IMR-90 (cell line): Measurements from ENCODE around the gene NECTIN4. TPM values are rescaled to one million over a fixed set of nuclear protein-coding genes. Genes with fewer than 3 reads are reported as not detected.

Experiments used
- ATAC-seq: fragments of 200-7000 bp; cut with Tn5 transposase; 2 replicates; pipeline ENCODE4 v1.9.1; 2020; ENCODE audit warnings: low read depth, mild to moderate bottlenecking, moderate library complexity
- BruUV-seq: library from RNA; stranded (reverse); fragments of 400-500 nt; replicated peaks from 2 replicates; lab custom pipeline; 2021; lab: Mats Ljungman, UMichigan
- CTCF ChIA-PET: fragments of 300-600 bp; formaldehyde crosslinking; extraction: SDS; loops from one replicate; lab custom pipeline; 2021; ENCODE audit warnings: antibody characterized with exemption; lab: Yijun Ruan, JAX
- POLR2A ChIA-PET: fragments of 300-600 bp; sonication (Branson Sonifier 250); formaldehyde crosslinking; loops from one replicate; lab custom pipeline; 2022; ENCODE audit warnings: antibody characterized with exemption; ENCODE audit not compliant: unreplicated experiment; lab: Charles Lee
- DNase-seq: peaks from one replicate; pipeline ENCODE4 v3.0.0; 2013
- H2AFZ ChIP-seq: replicated peaks from 2 replicates; pipeline ENCODE3; 2013; ENCODE audit warnings: low read length, mild to moderate bottlenecking; ENCODE audit not compliant: poor library complexity
- H2AK5ac ChIP-seq: 2 replicates; pipeline ENCODE4 v1.6.1; 2013; ENCODE audit warnings: low read depth, low read length, inconsistent platforms
- H2AK9ac ChIP-seq: replicated peaks from 2 replicates; pipeline ENCODE3; 2013; ENCODE audit warnings: mild to moderate bottlenecking, low read depth, low read length, moderate library complexity; ENCODE audit not compliant: poor library complexity
- H2BK120ac ChIP-seq: 2 replicates; pipeline ENCODE4 v1.6.1; 2013; ENCODE audit warnings: low read depth, low read length, inconsistent platforms
- H2BK15ac ChIP-seq: 3 replicates; pipeline ENCODE4 v1.6.1; 2013; ENCODE audit warnings: low read depth, low read length, inconsistent platforms
- H2BK20ac ChIP-seq: 2 replicates; pipeline ENCODE4 v1.6.1; 2013; ENCODE audit warnings: low read depth, mild to moderate bottlenecking, inconsistent platforms, low read length, moderate library complexity
- H2BK5ac ChIP-seq: 2 replicates; pipeline ENCODE4 v1.6.1; 2013; ENCODE audit warnings: mild to moderate bottlenecking, low read depth, low read length, inconsistent platforms; ENCODE audit not compliant: poor library complexity, severe bottlenecking
- H3K14ac ChIP-seq: replicated peaks from 2 replicates; pipeline ENCODE4 v1.6.1; 2013; ENCODE audit warnings: low read depth, low read length, inconsistent platforms
- H3K18ac ChIP-seq: 2 replicates; pipeline ENCODE4 v1.6.1; 2013; ENCODE audit warnings: low read depth, low read length, control low read depth
- H3K23ac ChIP-seq: 2 replicates; pipeline ENCODE4 v1.6.1; 2013; ENCODE audit warnings: low read depth, low read length, inconsistent platforms
- H3K27ac ChIP-seq: 2 replicates; pipeline ENCODE4 v1.5.1; 2013; ENCODE audit warnings: mild to moderate bottlenecking, control low read depth, low read length; ENCODE audit not compliant: insufficient read depth
- H3K27me3 ChIP-seq: 2 replicates; pipeline ENCODE4 v1.6.1; 2013; ENCODE audit warnings: low read length; ENCODE audit not compliant: control insufficient read depth, insufficient read depth
- H3K36me3 ChIP-seq: 2 replicates; pipeline ENCODE4 v1.6.1; 2013; ENCODE audit warnings: low read length, mixed read lengths; ENCODE audit not compliant: control insufficient read depth, insufficient read depth
- H3K4ac ChIP-seq: 2 replicates; pipeline ENCODE4 v1.6.1; 2013; ENCODE audit warnings: low read depth, low read length, inconsistent platforms
- H3K4me1 ChIP-seq: 2 replicates; pipeline ENCODE4 v1.6.1; 2013; ENCODE audit warnings: low read length, mixed read lengths; ENCODE audit not compliant: control insufficient read depth, insufficient read depth
- H3K4me2 ChIP-seq: 2 replicates; pipeline ENCODE4 v1.6.1; 2013; ENCODE audit warnings: low read depth, mild to moderate bottlenecking, control low read depth, low read length, moderate library complexity
- H3K4me3 ChIP-seq: 2 replicates; pipeline ENCODE4 v1.5.1; 2013; ENCODE audit warnings: low read depth, mild to moderate bottlenecking, control low read depth, low read length, moderate library complexity; ENCODE audit not compliant: insufficient read depth
- H3K56ac ChIP-seq: 2 replicates; pipeline ENCODE4 v1.6.1; 2013; ENCODE audit warnings: low read length, inconsistent platforms; ENCODE audit not compliant: insufficient read depth; ENCODE audit errors: extremely low read depth
- H3K79me1 ChIP-seq, 2 experiments: 2 replicates each; pipeline ENCODE4 v1.6.1; 2013; ENCODE audit warnings: low read length in 2 of 2, inconsistent platforms in 1 of 2, low read depth in 1 of 2
- H3K9ac ChIP-seq: 2 replicates; pipeline ENCODE4 v1.6.1; 2013; ENCODE audit warnings: low read depth, low read length, control low read depth
- H3K9me1 ChIP-seq: 2 replicates; pipeline ENCODE4 v1.6.1; 2013; ENCODE audit warnings: low read length, inconsistent platforms; ENCODE audit not compliant: insufficient read depth
- H3K9me3 ChIP-seq: 2 replicates; pipeline ENCODE4 v1.6.1; 2013; ENCODE audit warnings: low read length; ENCODE audit not compliant: control insufficient read depth, insufficient read depth
- H4K20me1 ChIP-seq: 2 replicates; pipeline ENCODE4 v1.6.1; 2013; ENCODE audit warnings: low read length, inconsistent platforms; ENCODE audit not compliant: insufficient read depth
- H4K5ac ChIP-seq: 2 replicates; pipeline ENCODE4 v1.6.1; 2013; ENCODE audit warnings: mild to moderate bottlenecking, low read depth, low read length, control low read depth
- H4K8ac ChIP-seq, 2 experiments: 2 replicates each; pipeline ENCODE4 v1.6.1; 2013; ENCODE audit warnings: low read depth in 2 of 2, low read length in 2 of 2, control low read depth in 1 of 2, inconsistent platforms in 1 of 2
- H4K91ac ChIP-seq: 2 replicates; pipeline ENCODE4 v1.6.1; 2013; ENCODE audit warnings: low read depth, low read length, inconsistent platforms; ENCODE audit not compliant: insufficient read depth
- NFE2L2 ChIP-seq: fragments of 150-350 bp; IDR thresholded peaks from 2 replicates; pipeline ENCODE4 v1.6.1; 2016; ENCODE audit warnings: low read depth, mild to moderate bottlenecking, low read length
- WGBS, 2 experiments: methylation state at CpG; one replicate each; pipeline versions ENCODE4 v1.1.5 to v1.1.7; 2013; ENCODE audit warnings: missing lambda C conversion rate in 2 of 2; ENCODE audit not compliant: insufficient read length in 1 of 2; ENCODE audit errors: extremely low coverage in 2 of 2; 5-methylcytosine and 5-hydroxymethylcytosine counted together
- dilution Hi-C: fragments of 300-500 bp; cut with HindIII; formaldehyde crosslinking; loops from one replicate; pipeline ENCODE4 v1.14.3; 2018; ENCODE audit warnings: low sequenced_read_pairs; ENCODE audit not compliant: unreplicated experiment
- in situ Hi-C: fragments of 300-500 bp; cut with MboI; formaldehyde crosslinking; loops from 3 replicates; pipeline ENCODE4 v1.14.3; 2019; ENCODE audit warnings: low sequenced_read_pairs, inconsistent platforms, mixed read lengths
- intact Hi-C: fragments of 100-400 bp; cut with micrococcal nuclease; formaldehyde crosslinking; loops from 2 replicates; pipeline ENCODE4 v1.10.0; 2022
- polyA plus RNA-seq, 3 experiments: library from polyadenylated mRNA; depleted of rRNA; stranded (reverse); fragments of >200 nt; gene quantifications; 2 replicates each; pipeline ENCODE4 v1.2.3, GENCODE V29; 2012; ENCODE audit warnings: low replicate concordance in 1 of 3
- total RNA-seq: library from RNA; depleted of rRNA; stranded (reverse); fragments of >200 nt; gene quantifications from 2 replicates; pipeline ENCODE4 v1.2.3, GENCODE V29; 2012
- TF ChIP-seq, protein P1 (sequence below): conservative IDR thresholded peaks from 2 replicates; pipeline ENCODE4 v1.5.1; 2012; ENCODE audit warnings: mild to moderate bottlenecking, low read depth, low read length, improper control_type of control experiment

Gene NECTIN4
- total and polyA plus RNA-seq, 2 of the 4 experiments (the other 2 are of a cell fraction) = 0.18 to 0.24 TPM

DNA sequence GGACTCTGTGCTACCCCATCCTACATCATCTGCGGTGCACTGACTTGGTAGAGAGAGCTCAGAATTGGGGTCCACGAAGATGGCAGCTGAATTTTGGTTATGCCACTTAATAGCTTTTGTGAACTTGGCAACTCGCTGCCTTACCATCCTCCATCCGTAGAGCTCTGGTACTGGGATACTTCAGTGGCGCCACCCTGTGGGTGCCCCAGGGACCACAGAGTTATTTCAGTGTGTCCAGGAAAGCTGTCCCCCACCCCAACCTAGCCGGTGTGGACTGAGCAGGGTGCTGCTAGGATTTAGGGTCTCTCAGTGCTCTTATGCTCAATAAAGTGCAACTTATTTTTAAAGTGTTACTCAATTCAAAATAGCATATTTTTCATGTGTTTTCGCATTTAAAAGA, 34.6 kb downstream of the NECTIN4 start:
- intact Hi-C loops = no loop called here

More for the DNA sequence above, 34.6 kb downstream of the NECTIN4 start:
- no peak overlapping the region for H4K91ac ChIP-seq
- no peak overlapping the region for H3K9ac ChIP-seq
- no peaks in the 10 kb centered on the region for H3K9me1 ChIP-seq
- H3K27ac ChIP-seq = no peak overlapping the region
- no peak overlapping the region for H3K4ac ChIP-seq
- no peak overlapping the region for H2BK5ac ChIP-seq
- H2AK5ac ChIP-seq = no peak overlapping the region
- H3K27me3 ChIP-seq = 0 out of 2 replicates have a peak, but pooled peaks cover 2% of the 10 kb centered on the region
- no peak overlapping the region for H3K4me2 ChIP-seq
- H2AK9ac ChIP-seq = no peak overlapping the region
- CTCF ChIA-PET = no interaction called here
- H3K18ac ChIP-seq = no peak overlapping the region
- no TSS peak for BruUV-seq
- no peaks in the 10 kb centered on the region for H3K4me1 ChIP-seq
- in situ Hi-C loops = no loop called here
- no peak overlapping the region for H4K8ac ChIP-seq
- no peaks in the 10 kb centered on the region for H3K36me3 ChIP-seq
- no peaks in the 10 kb centered on the region for H3K9me3 ChIP-seq
- no CpG with 5 or more reads among the region's 7 CpGs for WGBS, 2 experiments
- no peaks in the 10 kb centered on the region for H4K20me1 ChIP-seq
- DNase-seq = no peak
- H2AFZ ChIP-seq = no peak overlapping the region
- dilution Hi-C loops = no loop called here
- H4K5ac ChIP-seq = no peak overlapping the region
- H2BK120ac ChIP-seq = no peak overlapping the region
- no peak for ATAC-seq
- H3K14ac ChIP-seq = no peak overlapping the region
- H2BK20ac ChIP-seq = no peak overlapping the region
- no peak overlapping the region for H3K56ac ChIP-seq
- H3K23ac ChIP-seq = no peak overlapping the region
- H3K4me3 ChIP-seq = no peak overlapping the region
- no peaks in the 10 kb centered on the region for H3K79me1 ChIP-seq
- H2BK15ac ChIP-seq = no peak overlapping the region
- no peak for TF ChIP-seq NFE2L2
- TF ChIP-seq, protein P1, sequence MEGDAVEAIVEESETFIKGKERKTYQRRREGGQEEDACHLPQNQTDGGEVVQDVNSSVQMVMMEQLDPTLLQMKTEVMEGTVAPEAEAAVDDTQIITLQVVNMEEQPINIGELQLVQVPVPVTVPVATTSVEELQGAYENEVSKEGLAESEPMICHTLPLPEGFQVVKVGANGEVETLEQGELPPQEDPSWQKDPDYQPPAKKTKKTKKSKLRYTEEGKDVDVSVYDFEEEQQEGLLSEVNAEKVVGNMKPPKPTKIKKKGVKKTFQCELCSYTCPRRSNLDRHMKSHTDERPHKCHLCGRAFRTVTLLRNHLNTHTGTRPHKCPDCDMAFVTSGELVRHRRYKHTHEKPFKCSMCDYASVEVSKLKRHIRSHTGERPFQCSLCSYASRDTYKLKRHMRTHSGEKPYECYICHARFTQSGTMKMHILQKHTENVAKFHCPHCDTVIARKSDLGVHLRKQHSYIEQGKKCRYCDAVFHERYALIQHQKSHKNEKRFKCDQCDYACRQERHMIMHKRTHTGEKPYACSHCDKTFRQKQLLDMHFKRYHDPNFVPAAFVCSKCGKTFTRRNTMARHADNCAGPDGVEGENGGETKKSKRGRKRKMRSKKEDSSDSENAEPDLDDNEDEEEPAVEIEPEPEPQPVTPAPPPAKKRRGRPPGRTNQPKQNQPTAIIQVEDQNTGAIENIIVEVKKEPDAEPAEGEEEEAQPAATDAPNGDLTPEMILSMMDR = no peak
- POLR2A ChIA-PET = no interaction called here
